ENCODE measurements around the gene NUP43. TPM values are rescaled to one million over a fixed set of nuclear protein-coding genes. Genes with fewer than 3 reads are reported as not detected.
"Not testable (repeated sequence)": the region's sequence is repeated elsewhere in the genome, so short reads cannot be mapped to it uniquely, and the experiment has no call there.

NUP43 gene
- 29.3 TPM for total RNA-seq
- long read RNA-seq, partial matches to known transcripts, result 1 of 9 reads
- long read RNA-seq, other reads (novel, unspliced or antisense), result 4 of 9 reads

- peak; percentile 77 for ATAC-seq (ENCODE audit: poor library complexity)
- intact Hi-C loops (cut with DNase I), result no loop called here
- DNase-seq, result peak; percentile 96
Measured at GRCh38 chr6:149746147-149746946, at the start of gene NUP43. TSS of gene NUP43 (minus strand) at chr6:149746529. CDS start at chr6:149746495, 34 bp downstream.

GRCh38 chr6:149783551-149783950, 37.2 kb upstream of the NUP43 start:
- no peak for DNase-seq
- intact Hi-C loops (cut with DNase I), result no loop called here
- ATAC-seq (ENCODE audit: poor library complexity), result no peak

- intact Hi-C loops (cut with DNase I), result no loop called here
- ATAC-seq (ENCODE audit: poor library complexity) (no peak), DNase-seq (no peak)
Measured at GRCh38 chr6:149782337-149782736, 36.0 kb upstream of the NUP43 start.

- intact Hi-C loops (cut with DNase I), result no loop called here
- DNase-seq (no peak), ATAC-seq (ENCODE audit: poor library complexity) (no peak)
Measured at GRCh38 chr6:149781715-149782114, 35.4 kb upstream of the NUP43 start.

- ATAC-seq (ENCODE audit: poor library complexity) (peak; percentile 84), DNase-seq (no peak)
- intact Hi-C loops (cut with DNase I), result no loop called here
Measured at GRCh38 chr6:149779644-149779963, 33.3 kb upstream of the NUP43 start.

- intact Hi-C loops (cut with DNase I), result no loop called here
- ATAC-seq (ENCODE audit: poor library complexity), result no peak
- no peak for DNase-seq
Measured at GRCh38 chr6:149777624-149778023, 31.3 kb upstream of the NUP43 start.

GRCh38 chr6:149771925-149772324, 25.6 kb upstream of the NUP43 start:
- DNase-seq (no peak), ATAC-seq (ENCODE audit: poor library complexity) (peak; percentile 47)
- intact Hi-C loops (cut with DNase I), result no loop called here

- intact Hi-C loops (cut with DNase I), result no loop called here
- no peak for ATAC-seq (ENCODE audit: poor library complexity)
- no peak for DNase-seq
Measured at GRCh38 chr6:149771185-149771584, 24.9 kb upstream of the NUP43 start.

GRCh38 chr6:149769676-149770075, 23.3 kb upstream of the NUP43 start:
- DNase-seq (no peak), ATAC-seq (ENCODE audit: poor library complexity) (no peak)
- intact Hi-C loops (cut with DNase I), result no loop called here

- no peak for DNase-seq
- peak; percentile 34 for ATAC-seq (ENCODE audit: poor library complexity)
- intact Hi-C loops (cut with DNase I), result no loop called here
Measured at GRCh38 chr6:149766156-149766769, 19.9 kb upstream of the NUP43 start.

- DNase-seq, result no peak
- ATAC-seq (ENCODE audit: poor library complexity), result no peak
- intact Hi-C loops (cut with DNase I), result no loop called here
Measured at GRCh38 chr6:149763866-149764265, 17.5 kb upstream of the NUP43 start.

- intact Hi-C loops (cut with DNase I), result no loop called here
- ATAC-seq (ENCODE audit: poor library complexity), result no peak
- no peak for DNase-seq
Measured at GRCh38 chr6:149761438-149761837, 15.1 kb upstream of the NUP43 start.

- DNase-seq, result no peak
- no peak for ATAC-seq (ENCODE audit: poor library complexity)
- intact Hi-C loops (cut with DNase I), result no loop called here
Measured at GRCh38 chr6:149756261-149756636, 9.9 kb upstream of the NUP43 start.

- ATAC-seq (ENCODE audit: poor library complexity) (peak; percentile 90), DNase-seq (no peak)
- intact Hi-C loops (cut with DNase I), result no loop called here
Measured at GRCh38 chr6:149755300-149756260, 9.3 kb upstream of the NUP43 start.

GRCh38 chr6:149754548-149754947, 8.2 kb upstream of the NUP43 start:
- DNase-seq (no peak), ATAC-seq (ENCODE audit: poor library complexity) (no peak)
- intact Hi-C loops (cut with DNase I), result no loop called here

GRCh38 chr6:149753374-149753637, 7.0 kb upstream of the NUP43 start:
- intact Hi-C loops (cut with DNase I); DNase-seq; ATAC-seq (ENCODE audit: poor library complexity): not testable (repeated sequence)

GRCh38 chr6:149752600-149753373, 6.5 kb upstream of the NUP43 start:
- intact Hi-C loops (cut with DNase I), result no loop called here
- no peak for DNase-seq
- no peak for ATAC-seq (ENCODE audit: poor library complexity)

- DNase-seq; intact Hi-C loops (cut with DNase I); ATAC-seq (ENCODE audit: poor library complexity): not testable (repeated sequence)
Measured at GRCh38 chr6:149751920-149752319, 5.6 kb upstream of the NUP43 start.

GRCh38 chr6:149751239-149751638, 4.9 kb upstream of the NUP43 start:
- intact Hi-C loops (cut with DNase I), result no loop called here
- DNase-seq (no peak), ATAC-seq (ENCODE audit: poor library complexity) (no peak)
